HEK293 (cell line): ENCODE measurements around the gene TBC1D5.

Experiments
- KLF16 ChIP-seq: fragments of 450-650 bp; formaldehyde crosslinking; IDR thresholded peaks from 2 replicates; pipeline ENCODE4 v1.5.1; 2017; ENCODE audit warnings: missing biosample characterization, missing genetic modification characterization
- ZNF747 ChIP-seq: fragments of 450-650 bp; formaldehyde crosslinking; IDR thresholded peaks from 2 replicates; pipeline ENCODE4 v1.5.1; 2016; ENCODE audit warnings: missing biosample characterization, missing genetic modification characterization
- TF ChIP-seq, protein P1 (sequence below): fragments of 450-650 bp; formaldehyde crosslinking; IDR thresholded peaks from 2 replicates; pipeline ENCODE4 v1.5.1; 2016; ENCODE audit warnings: missing biosample characterization, missing genetic modification characterization
- TF ChIP-seq, protein P2 (sequence below): fragments of 450-650 bp; formaldehyde crosslinking; IDR thresholded peaks from 2 replicates; pipeline ENCODE4 v1.5.1; 2016; ENCODE audit warnings: missing biosample characterization, missing genetic modification characterization, low read depth
- TF ChIP-seq, protein P3 (sequence below): fragments of 450-650 bp; formaldehyde crosslinking; IDR thresholded peaks from 2 replicates; pipeline ENCODE4 v1.5.1; 2016; ENCODE audit warnings: missing biosample characterization, missing genetic modification characterization

DNA sequence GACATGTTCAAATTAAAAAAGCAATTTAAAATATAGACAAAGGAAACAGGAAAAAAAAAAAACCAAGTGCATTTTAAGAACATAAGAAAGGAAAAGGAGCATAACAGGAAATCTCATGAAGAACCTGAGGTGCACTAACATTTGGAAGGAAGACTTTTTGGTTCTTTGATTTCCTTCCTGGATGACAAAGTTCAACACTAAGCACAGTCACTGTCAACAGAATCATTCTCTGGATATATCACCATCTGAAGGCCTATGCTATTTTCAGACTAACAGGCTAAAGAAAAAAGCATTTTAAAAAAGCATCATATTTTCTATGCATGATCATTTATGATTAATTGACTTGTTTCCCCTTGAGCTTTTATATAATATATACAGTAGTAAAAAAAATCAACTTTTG, 508.0 kb downstream of the TBC1D5 start:
- TF ChIP-seq, protein P1, sequence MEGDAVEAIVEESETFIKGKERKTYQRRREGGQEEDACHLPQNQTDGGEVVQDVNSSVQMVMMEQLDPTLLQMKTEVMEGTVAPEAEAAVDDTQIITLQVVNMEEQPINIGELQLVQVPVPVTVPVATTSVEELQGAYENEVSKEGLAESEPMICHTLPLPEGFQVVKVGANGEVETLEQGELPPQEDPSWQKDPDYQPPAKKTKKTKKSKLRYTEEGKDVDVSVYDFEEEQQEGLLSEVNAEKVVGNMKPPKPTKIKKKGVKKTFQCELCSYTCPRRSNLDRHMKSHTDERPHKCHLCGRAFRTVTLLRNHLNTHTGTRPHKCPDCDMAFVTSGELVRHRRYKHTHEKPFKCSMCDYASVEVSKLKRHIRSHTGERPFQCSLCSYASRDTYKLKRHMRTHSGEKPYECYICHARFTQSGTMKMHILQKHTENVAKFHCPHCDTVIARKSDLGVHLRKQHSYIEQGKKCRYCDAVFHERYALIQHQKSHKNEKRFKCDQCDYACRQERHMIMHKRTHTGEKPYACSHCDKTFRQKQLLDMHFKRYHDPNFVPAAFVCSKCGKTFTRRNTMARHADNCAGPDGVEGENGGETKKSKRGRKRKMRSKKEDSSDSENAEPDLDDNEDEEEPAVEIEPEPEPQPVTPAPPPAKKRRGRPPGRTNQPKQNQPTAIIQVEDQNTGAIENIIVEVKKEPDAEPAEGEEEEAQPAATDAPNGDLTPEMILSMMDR (tag by site-specific recombination), result no peak
- TF ChIP-seq, protein P2, sequence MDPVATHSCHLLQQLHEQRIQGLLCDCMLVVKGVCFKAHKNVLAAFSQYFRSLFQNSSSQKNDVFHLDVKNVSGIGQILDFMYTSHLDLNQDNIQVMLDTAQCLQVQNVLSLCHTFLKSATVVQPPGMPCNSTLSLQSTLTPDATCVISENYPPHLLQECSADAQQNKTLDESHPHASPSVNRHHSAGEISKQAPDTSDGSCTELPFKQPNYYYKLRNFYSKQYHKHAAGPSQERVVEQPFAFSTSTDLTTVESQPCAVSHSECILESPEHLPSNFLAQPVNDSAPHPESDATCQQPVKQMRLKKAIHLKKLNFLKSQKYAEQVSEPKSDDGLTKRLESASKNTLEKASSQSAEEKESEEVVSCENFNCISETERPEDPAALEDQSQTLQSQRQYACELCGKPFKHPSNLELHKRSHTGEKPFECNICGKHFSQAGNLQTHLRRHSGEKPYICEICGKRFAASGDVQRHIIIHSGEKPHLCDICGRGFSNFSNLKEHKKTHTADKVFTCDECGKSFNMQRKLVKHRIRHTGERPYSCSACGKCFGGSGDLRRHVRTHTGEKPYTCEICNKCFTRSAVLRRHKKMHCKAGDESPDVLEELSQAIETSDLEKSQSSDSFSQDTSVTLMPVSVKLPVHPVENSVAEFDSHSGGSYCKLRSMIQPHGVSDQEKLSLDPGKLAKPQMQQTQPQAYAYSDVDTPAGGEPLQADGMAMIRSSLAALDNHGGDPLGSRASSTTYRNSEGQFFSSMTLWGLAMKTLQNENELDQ (tag by site-specific recombination), result no peak
- TF ChIP-seq ZNF747 (tag by site-specific recombination) (no peak), KLF16 (tag by site-specific recombination) (no peak)
- TF ChIP-seq, protein P3, sequence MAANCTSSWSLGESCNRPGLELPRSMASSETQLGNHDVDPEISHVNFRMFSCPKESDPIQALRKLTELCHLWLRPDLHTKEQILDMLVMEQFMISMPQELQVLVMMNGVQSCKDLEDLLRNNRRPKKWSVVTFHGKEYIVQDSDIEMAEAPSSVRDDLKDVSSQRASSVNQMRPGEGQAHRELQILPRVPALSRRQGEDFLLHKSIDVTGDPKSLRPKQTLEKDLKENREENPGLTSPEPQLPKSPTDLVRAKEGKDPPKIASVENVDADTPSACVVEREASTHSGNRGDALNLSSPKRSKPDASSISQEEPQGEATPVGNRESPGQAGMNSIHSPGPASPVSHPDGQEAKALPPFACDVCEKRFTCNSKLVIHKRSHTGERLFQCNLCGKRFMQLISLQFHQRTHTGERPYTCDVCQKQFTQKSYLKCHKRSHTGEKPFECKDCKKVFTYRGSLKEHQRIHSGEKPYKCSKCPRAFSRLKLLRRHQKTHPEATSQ (tag by site-specific recombination), result no peak
